ENCODE data around the gene CNTN4.

CNTN4 gene

DNA sequence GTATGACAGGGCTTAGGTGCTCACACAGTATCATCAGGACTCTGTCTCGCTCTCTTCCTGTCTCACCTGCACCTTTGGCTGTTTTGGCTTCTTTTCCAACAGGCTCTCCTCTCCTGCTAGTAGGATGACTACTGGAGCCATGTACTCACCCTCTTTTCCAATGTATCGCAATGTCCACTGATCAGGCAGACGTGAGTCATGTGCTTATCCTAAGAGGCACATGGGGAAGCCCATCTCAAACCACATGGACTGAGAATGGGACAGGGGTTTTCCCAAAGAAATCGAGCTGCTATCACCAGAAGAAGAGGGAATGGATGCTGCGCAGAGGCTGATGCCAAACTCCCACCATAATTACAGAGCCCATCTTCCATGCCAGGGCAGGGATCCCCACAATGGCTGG lies 830.9 kb downstream of the CNTN4 start:
- in situ Hi-C loops (cut with HindIII; ENCODE audit: low sequenced_read_pairs): no loop called here
- no peak overlapping the region for H3K4me3 ChIP-seq (ENCODE audit: low read depth, low read length)
- DNase-seq (ENCODE audit: low read depth, low spot score): no peak
- TF ChIP-seq, protein P1, sequence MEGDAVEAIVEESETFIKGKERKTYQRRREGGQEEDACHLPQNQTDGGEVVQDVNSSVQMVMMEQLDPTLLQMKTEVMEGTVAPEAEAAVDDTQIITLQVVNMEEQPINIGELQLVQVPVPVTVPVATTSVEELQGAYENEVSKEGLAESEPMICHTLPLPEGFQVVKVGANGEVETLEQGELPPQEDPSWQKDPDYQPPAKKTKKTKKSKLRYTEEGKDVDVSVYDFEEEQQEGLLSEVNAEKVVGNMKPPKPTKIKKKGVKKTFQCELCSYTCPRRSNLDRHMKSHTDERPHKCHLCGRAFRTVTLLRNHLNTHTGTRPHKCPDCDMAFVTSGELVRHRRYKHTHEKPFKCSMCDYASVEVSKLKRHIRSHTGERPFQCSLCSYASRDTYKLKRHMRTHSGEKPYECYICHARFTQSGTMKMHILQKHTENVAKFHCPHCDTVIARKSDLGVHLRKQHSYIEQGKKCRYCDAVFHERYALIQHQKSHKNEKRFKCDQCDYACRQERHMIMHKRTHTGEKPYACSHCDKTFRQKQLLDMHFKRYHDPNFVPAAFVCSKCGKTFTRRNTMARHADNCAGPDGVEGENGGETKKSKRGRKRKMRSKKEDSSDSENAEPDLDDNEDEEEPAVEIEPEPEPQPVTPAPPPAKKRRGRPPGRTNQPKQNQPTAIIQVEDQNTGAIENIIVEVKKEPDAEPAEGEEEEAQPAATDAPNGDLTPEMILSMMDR (IDR thresholded peaks at IDR 0.05; ENCODE audit: low read depth, low read length): no peak

DNA sequence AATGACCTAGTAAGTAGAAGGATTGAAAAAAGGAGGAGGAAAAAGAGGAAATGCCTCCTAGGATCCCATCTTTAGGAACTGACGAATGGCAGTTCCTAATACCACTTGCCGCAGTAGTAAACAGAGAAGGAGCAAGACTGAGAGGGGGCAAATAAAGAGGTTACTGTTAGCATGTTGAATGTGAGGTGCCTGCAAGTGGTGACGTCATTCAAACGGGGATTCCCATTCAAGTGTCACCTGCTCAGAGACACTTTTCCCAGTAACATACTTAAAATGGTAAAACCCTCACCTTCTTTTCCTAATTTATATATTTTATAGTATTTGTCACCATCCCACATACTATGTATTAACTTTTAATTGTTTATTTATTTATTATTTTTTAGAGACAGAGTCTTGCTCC lies 832.6 kb downstream of the CNTN4 start:
- no peak for DNase-seq (ENCODE audit: low read depth, low spot score)
- TF ChIP-seq, protein P1 (IDR thresholded peaks at IDR 0.05; ENCODE audit: low read depth, low read length): no peak
- H3K4me3 ChIP-seq (ENCODE audit: low read depth, low read length): no peak overlapping the region
- in situ Hi-C loops (cut with HindIII; ENCODE audit: low sequenced_read_pairs): no loop called here

DNA sequence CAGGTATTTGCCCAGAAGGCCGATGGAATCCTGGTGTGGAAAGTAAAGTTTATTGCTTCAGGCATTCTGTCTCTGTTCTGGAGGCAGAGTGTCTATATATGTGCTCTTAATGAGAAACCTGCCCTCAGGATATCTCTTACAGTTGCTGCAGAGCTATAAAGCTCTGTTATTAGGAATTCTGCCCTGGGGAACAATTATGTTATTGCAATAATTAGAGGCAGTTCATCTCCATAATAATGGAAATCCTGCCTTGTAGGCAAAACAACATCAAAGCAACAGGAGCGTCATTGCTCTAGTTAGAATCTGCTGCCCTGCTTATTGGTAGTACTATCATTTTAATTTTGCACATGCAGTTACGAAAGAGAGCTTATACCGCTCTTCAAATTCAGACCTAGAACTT lies 835.9 kb downstream of the CNTN4 start:
- H3K4me3 ChIP-seq (ENCODE audit: low read depth, low read length): no peak overlapping the region
- TF ChIP-seq, protein P1 (IDR thresholded peaks at IDR 0.05; ENCODE audit: low read depth, low read length): no peak
- in situ Hi-C loops (cut with HindIII; ENCODE audit: low sequenced_read_pairs): no loop called here
- DNase-seq (ENCODE audit: low read depth, low spot score): no peak

DNA sequence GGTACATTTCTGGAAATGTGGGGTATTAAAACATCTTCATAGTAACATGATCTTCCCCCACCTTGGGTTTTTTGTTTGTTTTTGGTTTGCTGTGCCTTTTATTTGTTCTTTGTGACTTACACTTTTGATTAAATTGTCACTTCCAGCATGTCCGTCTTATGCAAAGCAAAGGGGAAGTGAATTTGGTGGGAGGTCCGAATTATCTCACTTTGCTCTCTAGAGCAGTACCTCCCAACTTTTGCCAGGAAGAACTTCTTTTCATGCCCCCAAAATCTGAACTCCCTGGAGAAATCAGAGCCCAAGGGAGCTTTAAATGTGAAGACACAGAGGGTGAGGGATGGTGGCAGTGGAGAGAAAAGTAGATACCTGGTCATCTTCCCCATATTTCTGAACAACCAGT lies 838.4 kb downstream of the CNTN4 start:
- no peak for DNase-seq (ENCODE audit: low read depth, low spot score)
- TF ChIP-seq, protein P1 (IDR thresholded peaks at IDR 0.05; ENCODE audit: low read depth, low read length): no peak
- in situ Hi-C loops (cut with HindIII; ENCODE audit: low sequenced_read_pairs): no loop called here
- H3K4me3 ChIP-seq (ENCODE audit: low read depth, low read length): no peak overlapping the region

DNA sequence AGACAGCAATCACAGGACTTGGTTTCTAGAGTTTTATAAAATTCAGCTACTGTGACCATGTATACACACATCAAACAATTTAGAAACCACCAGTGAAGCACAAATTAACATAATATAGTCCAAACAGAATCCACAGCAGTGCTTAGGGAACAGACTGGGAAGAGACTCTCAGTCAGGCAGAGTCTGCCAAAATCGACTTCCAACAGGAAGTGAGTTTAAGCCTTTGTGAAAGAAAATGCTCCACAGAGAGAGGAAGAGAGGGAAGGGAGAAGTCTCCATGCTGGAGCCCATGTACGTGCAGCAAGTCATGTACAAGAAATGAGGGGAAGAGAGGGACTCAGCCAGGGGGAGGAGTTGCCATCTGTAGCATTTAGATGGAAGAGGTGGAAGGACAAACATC lies 838.9 kb downstream of the CNTN4 start:
- in situ Hi-C loops (cut with HindIII; ENCODE audit: low sequenced_read_pairs): no loop called here
- TF ChIP-seq, protein P1 (IDR thresholded peaks at IDR 0.05; ENCODE audit: low read depth, low read length): no peak
- DNase-seq (ENCODE audit: low read depth, low spot score): no peak
- no peak overlapping the region for H3K4me3 ChIP-seq (ENCODE audit: low read depth, low read length)

DNA sequence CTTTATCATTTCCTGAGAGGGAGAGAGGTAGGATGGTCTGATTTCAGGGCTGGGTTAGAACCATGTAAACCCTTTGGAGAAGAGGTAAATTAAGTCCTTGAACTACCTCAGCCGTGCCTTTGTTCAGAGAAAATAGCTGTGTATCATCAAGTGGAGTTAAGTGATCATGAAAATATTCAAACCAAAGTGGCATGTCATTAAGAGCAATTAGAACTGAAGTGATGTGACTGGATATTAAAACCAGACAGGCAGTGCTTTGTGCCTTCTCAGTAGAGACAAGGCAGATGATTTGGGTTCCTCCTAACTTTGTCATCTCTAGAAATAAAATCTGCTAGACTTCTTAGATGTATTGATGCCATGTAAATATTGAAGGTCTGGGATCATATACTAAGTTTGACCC lies 840.0 kb downstream of the CNTN4 start:
- in situ Hi-C loops (cut with HindIII; ENCODE audit: low sequenced_read_pairs): no loop called here
- H3K4me3 ChIP-seq (ENCODE audit: low read depth, low read length): no peak overlapping the region
- DNase-seq (ENCODE audit: low read depth, low spot score): no peak
- TF ChIP-seq, protein P1 (IDR thresholded peaks at IDR 0.05; ENCODE audit: low read depth, low read length): no peak

DNA sequence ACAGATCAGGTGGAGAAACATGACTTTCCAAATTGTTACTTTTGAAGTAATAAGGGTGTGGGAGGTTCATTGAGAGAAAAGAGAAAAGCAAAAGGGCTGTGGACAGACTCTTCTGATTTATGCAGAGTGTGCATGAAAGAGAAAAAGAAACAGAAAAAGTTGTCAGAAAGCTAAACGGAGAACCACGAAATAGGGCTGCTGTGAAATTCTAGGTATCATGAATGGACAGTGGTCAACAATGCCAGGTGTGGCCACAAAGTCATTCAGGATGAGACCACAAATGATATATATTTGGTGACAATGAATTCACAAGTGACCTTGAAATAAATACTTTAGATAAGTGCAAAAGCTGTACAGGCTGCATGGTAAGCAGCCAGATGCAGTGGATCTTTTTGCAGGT lies 841.4 kb downstream of the CNTN4 start:
- in situ Hi-C loops (cut with HindIII; ENCODE audit: low sequenced_read_pairs): no loop called here
- H3K4me3 ChIP-seq (ENCODE audit: low read depth, low read length): no peak overlapping the region
- TF ChIP-seq, protein P1 (IDR thresholded peaks at IDR 0.05; ENCODE audit: low read depth, low read length): no peak
- DNase-seq (ENCODE audit: low read depth, low spot score): no peak

All from astrocyte of the spinal cord (primary cell).